AG10803 (cell line): ENCODE results near the gene NR2C2AP.

ENCODE experiments used
- DNase-seq: peaks from one replicate; pipeline ENCODE4 v3.0.0; 2010; ENCODE audit warnings: low read depth
- H3K4me3 ChIP-seq: 2 replicates; pipeline ENCODE4 v1.5.1; 2011; ENCODE audit warnings: mild to moderate bottlenecking, low read length, control low read depth
- TF ChIP-seq, protein P1 (sequence below): conservative IDR thresholded peaks from 2 replicates; pipeline ENCODE4 v1.5.1; 2011; ENCODE audit warnings: mild to moderate bottlenecking, low read length, control low read depth, inconsistent platforms

NR2C2AP gene, protein sequence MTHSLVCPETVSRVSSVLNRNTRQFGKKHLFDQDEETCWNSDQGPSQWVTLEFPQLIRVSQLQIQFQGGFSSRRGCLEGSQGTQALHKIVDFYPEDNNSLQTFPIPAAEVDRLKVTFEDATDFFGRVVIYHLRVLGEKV

DNA sequence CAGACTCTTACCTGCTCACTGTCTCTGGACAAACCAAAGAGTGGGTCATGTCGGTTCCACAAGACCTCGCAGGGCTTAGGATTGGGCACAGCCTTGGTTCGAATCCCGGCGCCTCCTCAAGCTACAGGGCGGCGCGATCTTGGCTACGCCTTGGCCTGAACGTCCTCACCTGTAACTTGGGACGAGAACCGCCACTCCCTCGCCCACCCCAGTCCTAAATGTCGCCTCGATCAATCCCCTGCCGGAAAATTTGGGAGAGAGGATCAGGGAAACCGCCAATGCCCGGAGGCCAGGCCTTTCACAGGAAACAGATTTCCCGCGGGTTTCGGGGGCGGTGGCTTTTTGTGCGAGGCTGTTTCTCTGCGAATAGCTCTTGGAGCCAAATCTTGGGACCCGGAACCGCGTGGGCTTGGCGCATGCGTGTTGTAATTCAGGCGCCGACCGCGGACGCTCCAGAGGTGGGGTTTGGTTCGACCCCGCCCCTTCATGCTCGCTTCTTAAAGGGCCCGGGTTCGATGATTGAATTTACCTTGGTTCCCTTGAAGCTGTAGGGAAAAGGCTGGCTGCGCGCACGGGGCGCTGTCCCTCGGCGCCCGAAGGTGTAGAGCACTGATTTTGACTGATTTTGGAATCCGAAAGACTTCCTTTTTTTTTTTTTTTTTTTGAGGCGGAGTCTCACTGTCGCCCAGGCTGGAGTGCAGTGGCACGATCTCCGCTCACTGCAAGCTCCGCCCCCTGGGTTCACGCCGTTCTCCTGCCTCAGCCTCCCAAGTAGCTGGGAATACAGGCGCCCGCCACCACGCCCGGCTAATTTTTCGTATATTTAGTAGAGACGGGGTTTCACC lies at the start of gene NR2C2AP:
Gene NR2C2AP, minus strand, starts transcription at position 403 of the 845 bp plus-strand sequence. Its CDS starts 354 bp downstream, at position 49.
- H3K4me3 ChIP-seq, result peak within 1 kb of the TSS; percentile 78
- TF ChIP-seq, protein P1, sequence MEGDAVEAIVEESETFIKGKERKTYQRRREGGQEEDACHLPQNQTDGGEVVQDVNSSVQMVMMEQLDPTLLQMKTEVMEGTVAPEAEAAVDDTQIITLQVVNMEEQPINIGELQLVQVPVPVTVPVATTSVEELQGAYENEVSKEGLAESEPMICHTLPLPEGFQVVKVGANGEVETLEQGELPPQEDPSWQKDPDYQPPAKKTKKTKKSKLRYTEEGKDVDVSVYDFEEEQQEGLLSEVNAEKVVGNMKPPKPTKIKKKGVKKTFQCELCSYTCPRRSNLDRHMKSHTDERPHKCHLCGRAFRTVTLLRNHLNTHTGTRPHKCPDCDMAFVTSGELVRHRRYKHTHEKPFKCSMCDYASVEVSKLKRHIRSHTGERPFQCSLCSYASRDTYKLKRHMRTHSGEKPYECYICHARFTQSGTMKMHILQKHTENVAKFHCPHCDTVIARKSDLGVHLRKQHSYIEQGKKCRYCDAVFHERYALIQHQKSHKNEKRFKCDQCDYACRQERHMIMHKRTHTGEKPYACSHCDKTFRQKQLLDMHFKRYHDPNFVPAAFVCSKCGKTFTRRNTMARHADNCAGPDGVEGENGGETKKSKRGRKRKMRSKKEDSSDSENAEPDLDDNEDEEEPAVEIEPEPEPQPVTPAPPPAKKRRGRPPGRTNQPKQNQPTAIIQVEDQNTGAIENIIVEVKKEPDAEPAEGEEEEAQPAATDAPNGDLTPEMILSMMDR, result no peak
- peak; percentile 84 for DNase-seq

DNA sequence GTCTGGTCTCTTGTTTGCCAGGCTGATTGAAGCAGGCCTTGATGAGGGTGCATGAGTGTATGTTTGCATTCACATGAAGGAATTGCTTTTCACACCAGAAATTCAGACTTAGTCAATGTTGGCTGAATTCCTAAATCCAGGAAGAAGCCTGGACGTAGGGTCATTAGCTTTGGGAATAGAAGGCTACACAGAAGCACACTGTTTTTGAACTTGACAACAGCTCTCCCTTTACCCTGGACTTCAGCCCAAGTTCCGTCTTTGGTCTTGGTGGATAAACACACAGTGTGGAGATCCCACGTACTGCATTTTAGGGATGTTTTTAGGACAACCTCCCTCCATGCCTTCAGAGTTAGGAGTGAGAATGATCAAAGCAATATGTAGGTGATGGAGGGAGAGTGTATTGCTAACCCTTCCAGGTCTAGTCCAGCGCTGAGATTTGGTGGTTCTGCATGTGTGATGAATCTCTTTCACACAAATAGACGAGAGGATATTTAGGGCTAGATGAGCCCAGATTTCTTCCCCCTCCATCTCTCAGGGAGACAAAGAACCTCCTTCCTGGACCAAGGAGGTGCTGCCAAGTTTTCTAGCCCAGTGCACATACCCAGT lies 47.1 kb upstream of the NR2C2AP start:
- no peak for DNase-seq
- TF ChIP-seq, protein P1, result no peak
- H3K4me3 ChIP-seq, result no peak overlapping the region

DNA sequence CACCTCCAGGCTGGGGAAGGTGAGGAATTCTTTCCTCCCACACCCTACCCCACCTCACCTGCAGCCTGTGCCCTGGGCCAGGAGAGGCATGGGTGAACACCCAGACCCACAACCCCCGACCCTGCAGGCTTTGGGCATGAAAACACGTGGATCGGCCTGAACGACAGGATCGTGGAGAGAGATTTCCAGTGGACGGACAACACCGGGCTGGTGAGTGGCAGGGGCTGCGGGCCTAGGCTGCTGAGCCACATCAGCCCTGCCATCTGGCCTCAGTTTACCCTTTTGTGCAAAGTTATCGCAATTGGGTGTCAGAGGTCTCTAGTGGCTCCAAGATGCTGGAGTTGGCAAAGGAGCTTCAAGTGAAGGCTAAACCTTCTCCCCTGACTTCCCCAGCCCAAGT lies 37.3 kb upstream of the NR2C2AP start:
- TF ChIP-seq, protein P1, result no peak
- no peak overlapping the region for H3K4me3 ChIP-seq
- no peak for DNase-seq

DNA sequence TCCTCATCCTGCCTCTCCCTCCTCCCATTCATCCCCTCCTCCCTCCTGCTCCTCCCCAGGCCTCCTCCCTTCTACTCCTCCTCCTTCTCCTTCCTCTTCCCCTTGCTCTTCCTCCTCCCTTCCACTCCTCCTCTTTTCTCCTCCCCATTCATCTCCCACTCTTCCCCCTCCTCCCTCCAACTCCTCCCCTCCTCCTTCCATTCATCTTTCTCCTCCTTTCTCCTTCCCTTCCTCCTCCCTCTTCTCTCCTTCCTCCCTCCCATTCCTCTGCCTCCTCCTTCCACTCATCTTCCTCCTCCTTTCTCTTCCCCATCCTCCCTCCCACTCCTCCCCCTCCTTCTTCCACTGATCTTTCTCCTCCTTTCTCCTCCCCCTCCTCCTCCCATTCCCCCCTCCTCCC lies 36.5 kb upstream of the NR2C2AP start:
- no peak overlapping the region for H3K4me3 ChIP-seq
- no peak for DNase-seq
- TF ChIP-seq, protein P1, result no peak

DNA sequence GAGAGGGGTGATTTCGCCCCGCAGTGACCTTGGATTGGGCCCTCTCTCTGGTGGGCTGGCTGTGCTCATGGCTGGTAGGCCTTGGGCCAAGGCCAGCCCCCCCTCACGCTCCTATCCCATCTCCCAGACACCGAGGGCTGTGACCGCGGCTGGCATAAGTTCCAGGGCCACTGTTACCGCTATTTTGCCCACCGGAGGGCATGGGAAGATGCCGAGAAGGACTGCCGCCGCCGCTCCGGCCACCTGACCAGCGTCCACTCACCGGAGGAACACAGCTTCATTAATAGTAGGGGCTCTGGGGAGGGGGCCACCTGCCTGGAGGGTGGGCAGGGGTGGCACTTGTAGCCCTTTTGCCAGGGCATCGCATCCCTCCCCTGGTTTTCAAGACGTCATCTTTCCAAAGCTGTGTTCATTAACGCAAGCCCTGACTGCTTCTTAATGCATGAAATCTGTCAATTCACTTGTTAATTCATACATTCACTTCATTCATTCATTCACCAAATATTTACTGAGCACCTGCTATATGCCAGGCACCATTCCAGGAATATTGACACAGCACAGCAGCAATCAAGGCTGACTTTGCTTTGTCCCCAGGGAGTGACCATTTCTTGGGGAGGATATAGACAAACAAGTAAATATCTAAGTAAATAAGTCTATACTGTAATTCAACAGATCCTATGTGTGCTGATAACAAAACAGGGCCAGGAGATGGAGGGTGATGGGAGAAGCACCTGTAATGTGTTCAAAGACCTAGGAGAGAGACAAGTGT lies 35.1 kb upstream of the NR2C2AP start:
- TF ChIP-seq, protein P1, result no peak

DNA sequence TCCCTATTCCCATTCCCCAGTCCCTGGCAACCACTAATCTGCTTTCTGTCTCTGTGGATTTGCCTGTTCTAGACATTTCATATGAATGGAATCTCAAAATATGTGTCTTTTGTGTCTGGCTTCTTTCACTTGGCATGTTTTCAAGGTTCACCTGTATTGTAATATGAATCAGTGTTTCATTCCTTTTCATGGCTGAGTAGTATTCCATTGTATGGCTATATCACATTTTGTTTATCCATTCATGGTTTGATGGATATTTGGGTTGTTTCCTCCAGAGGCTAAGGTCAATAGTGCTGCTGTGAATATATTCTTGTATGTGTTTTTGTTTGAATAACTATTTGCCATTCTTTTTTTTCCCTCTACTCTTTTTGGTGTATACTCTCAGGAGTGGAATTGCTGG lies 33.0 kb upstream of the NR2C2AP start:
- TF ChIP-seq, protein P1, result no peak
- DNase-seq, result no peak
- no peak overlapping the region for H3K4me3 ChIP-seq

More for the DNA sequence above, 35.1 kb upstream of the NR2C2AP start:
- DNase-seq, result no peak
- H3K4me3 ChIP-seq, result no peak overlapping the region
